ENCODE data around the gene IFIT2.
"Not testable (repeated sequence)": the region's sequence is repeated elsewhere in the genome, so short reads cannot be mapped to it uniquely, and the experiment has no call there.

The IFIT2 gene, protein sequence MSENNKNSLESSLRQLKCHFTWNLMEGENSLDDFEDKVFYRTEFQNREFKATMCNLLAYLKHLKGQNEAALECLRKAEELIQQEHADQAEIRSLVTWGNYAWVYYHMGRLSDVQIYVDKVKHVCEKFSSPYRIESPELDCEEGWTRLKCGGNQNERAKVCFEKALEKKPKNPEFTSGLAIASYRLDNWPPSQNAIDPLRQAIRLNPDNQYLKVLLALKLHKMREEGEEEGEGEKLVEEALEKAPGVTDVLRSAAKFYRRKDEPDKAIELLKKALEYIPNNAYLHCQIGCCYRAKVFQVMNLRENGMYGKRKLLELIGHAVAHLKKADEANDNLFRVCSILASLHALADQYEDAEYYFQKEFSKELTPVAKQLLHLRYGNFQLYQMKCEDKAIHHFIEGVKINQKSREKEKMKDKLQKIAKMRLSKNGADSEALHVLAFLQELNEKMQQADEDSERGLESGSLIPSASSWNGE

DNA sequence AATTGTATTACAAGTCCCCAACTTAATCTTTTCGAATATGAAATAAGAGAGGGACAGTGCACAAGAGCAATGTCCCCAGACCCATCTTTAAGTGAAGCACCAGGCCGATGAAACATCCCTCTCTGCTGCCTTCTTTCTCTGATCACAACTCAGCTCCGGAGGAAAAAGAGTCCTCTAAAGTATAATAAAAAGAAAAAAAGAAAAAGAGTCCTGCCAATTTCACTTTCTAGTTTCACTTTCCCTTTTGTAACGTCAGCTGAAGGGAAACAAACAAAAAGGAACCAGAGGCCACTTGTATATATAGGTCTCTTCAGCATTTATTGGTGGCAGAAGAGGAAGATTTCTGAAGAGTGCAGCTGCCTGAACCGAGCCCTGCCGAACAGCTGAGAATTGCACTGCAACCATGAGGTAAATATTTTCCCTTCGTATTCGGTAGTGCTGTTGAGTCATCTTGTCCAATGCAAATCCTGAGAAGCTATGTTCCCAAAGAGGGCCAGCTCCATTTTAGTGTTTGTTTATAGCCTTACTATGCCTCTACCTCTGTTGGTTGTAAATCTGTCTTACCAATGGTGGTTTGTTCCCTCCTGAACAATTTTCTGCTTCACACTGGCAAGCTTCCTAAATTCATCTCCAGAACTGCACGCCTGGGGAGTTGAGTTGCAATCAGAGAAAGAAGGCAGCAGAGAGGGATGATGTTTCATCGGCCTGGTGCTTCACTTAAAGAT lies at the start of gene IFIT2:
IFIT2 (plus strand) TSS at position 326 of the 725 bp plus-strand sequence; CDS start at position 404, 78 bp downstream.
- peak; percentile 15 for DNase-seq

DNA sequence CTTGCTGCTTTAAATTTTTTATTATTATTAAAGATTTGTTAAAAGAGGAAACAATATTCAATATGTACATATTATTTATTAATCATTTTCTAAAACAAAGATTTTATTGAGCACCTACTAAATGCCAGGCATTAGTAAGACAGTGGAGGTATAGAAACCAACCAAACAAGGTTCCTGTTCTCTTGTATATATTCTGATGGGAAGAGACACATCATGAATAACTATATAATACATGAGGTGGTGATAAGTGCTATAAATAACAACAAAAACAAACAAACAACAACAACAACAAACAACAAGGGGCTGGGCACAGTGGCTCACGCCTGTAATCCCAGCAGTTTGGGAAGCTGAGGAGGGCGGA lies 49.6 kb upstream of the IFIT2 start:
- DNase-seq: no peak

DNA sequence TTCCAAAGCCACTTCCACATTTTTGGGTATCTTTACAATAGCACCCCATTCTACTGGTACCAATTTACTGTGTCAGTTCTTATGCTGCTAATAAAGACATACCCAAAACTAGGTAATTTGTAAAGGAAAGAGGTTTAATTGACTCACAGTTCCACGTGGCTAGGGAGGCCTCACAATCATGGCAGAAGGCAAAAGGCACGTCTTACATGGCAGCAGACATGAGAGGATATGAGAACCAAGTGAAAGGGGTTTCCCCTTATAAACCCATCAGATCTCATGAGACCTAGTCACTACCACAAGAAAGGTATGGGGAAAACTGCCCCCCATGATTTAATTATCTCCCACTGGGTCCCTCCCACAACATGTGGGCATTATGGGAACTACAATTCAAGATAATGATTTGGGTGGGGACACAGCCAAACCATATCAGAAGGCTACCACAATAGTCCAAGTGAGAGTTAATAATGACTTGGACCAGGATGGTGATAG lies 46.7 kb upstream of the IFIT2 start:
- not testable (repeated sequence) for DNase-seq

DNA sequence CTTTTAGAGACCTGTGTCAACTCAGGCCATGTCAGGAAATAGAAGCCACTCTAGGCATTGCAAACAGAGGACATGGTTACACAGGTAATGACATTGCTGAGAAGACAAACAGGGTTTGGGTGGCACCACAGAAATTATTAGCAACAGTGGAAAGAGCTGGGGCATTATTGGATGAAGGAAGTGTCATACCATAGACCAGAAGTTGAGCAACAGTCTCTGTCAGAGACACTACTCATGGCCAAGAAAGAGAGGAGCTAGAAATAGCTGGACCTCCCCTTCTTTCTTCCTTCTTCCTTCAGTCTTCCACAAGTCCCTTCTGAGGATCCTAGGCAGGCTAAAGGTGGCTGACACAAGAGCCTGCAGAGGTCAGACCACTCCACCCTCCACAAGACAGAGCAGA lies 46.1 kb upstream of the IFIT2 start:
- no peak for DNase-seq

DNA sequence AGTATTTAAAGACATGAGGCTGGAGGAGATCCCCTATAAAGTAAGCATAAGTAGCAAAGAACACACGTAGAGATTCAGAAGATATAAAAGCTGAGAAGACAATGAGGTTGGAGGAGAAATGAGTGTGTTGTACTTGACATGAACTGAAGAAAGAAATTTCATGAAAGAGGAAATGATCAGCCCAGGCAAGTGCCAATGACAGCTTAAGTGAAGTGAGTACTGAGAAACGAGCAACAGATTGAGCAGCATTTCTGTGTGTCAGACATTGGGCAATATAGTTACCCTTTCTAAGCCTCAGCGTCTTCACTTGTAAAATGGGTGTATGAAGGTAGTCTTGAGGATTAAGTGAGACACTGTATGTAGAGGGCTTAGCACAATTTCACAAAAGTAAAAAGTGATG lies 45.5 kb upstream of the IFIT2 start:
- no peak for DNase-seq

DNA sequence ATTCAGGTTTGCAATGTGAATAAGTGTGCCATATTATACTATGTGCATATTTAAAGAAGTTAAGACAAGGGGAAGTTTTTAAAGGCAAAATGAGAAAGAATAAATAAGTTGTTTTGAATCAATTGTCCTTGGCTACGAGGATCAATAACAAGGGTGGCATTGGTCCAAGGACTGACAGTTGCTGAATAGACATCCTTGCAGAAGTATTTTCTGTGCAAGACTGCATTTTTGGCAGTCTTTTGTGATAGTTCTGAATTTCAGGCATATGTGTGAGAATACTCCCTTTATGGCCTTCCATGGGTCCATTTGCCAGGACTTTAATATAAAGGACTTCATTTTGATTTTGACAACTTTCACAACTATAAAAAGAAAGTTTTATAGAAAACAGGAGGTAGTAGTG lies 44.9 kb upstream of the IFIT2 start:
- DNase-seq: no peak

DNA sequence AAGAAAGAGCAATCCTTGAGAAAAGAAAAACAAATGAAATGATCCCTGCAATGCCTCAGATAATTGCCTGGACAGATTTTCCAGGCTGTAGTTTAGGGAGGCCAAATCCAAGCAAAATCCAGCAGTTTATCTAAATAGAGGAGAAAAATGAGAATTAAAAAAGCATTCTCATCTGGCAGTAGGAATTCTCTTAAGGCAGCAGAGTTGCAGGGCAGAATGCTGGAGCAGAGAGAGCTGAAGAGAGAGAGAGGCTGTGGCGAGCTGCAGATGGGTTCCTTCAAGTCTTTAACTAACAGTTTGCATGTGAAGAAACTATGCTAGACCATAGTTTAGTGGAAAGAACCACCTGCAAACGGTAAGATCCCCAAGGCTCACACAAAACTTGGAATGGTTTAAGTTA lies 44.3 kb upstream of the IFIT2 start:
- no peak for DNase-seq

DNA sequence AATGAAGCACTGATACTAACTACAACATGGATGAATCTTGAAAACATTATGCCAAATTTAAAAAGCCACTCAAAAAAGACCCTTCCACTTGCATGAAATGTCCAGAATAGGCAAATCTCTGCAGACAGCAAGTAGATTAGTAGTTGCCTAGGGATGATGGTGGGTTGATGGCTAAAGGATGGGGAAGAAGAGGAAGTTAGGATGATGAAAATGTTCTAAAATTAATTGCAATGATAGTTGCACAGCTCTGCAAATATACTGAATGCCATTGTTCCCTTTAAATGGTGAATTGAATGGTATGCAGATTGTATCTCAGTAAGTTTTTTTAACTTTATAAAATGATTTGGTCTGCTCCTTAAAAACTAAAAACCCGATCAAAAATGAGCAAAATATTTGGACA lies 43.0 kb upstream of the IFIT2 start:
- no peak for DNase-seq

DNA sequence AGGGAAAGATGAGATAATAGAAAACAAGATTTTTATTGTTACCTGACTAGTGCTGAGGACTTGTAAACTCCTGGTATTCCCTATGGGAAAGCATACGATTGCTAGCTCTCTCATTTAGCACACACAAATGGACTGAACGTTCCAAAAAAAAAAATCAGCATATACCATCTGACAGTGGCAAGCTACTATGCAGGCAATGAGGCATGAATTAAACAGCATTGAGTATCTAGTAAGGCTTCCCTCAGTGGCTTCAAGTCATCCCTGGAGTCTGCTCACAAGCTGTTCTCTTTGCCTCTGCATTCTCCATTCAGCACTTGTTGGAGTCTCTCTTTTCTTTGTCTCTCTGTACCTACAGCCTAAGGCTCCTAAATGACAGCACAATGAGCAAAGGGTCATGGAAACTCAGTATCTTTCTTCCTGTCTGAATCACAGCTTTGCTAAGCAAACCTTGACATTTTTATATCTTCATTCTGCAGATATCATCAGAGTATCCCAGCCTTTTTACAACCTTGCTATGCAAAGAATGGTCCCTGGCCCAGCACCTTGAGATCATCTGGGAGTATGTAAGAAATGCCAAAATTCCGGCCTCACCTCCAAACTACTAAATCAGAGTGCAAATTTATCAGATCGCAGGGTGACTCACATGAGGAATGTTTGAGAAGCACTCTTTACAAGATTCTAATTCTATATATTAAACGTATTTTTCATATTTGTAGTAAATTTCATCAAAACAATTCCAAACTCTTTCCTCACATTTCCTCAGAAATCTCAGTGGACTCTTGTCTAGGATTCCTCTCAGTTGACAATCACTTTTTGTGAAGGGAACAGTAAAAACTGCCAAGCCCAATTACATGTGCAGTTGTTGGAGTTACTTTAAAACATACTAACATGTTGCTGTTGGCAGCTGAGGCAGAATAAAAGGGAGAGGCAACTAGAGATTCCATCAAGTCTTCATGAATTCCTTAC lies 39.5 kb upstream of the IFIT2 start:
- no peak for DNase-seq

DNA sequence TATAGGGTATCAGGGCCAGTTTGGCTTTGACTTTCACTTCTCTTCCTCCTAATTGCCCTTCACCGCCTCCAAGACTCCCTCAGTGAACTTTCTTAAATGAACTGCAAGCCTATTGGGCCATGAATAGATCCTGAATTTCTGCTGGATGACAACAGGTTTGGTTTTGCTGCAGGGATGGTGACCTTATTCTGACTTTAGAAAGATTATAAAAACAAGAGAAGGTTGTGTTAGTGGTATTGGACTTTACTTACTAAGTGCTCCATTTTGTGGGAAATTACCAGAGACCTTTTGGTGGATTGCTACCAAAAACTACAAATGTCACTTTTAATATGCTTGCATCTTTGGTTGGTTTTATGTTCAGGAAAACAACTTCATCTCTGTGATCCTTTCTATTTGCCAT lies 38.8 kb upstream of the IFIT2 start:
- no peak for DNase-seq

DNA sequence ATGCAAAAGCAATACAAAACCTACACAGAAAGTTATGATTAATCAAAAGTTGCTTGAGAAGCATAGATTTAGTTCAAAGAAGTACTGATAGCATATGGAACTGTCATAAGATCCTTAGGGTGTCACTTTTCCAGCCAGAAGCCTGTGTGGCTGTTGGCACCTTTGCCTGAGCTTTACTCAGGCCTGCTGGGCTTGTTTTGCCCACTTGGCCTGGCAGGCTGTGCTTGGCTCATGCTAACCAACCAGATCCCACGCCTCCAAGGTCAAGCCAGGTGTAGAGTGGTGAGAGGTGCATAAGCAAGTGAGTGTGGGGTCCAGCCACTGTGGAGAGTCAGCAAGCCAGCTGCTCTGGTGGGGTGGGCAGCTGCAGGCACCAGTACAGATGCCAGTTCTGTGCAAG lies 38.3 kb upstream of the IFIT2 start:
- no peak for DNase-seq

DNA sequence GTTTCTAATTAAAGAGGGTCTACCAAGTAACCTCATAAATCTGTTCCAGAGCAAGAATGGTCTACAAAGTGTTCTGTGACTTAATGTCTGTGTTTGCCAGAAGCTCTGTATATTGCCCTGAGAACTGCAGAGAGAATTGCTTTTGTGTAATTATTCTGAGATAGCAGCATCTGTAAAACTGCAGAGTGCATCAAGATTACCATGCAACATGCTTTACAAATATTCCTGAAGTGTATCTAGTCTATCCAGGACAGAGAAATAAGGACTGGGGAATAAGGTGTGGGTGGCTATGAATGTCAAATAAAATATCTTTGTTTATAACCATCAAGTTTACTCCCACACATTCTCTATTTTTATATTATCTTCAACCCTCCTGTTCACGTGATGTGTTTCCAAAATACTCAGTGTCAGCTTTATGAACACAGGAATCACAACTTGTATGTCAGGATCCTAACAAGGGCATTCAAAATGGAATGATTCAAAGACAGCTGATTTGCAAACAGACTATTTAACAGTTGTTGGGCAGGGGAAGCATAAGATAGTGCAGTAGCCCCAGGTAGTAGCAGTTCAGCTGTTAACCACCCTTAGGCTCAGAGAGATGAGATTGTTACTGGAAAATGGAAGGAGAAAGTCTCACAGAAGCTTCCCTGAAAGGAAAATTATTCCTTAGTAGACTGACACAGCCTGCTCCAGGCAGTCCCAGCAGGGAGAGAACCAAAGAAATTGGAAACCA lies 35.0 kb upstream of the IFIT2 start:
- DNase-seq: no peak

DNA sequence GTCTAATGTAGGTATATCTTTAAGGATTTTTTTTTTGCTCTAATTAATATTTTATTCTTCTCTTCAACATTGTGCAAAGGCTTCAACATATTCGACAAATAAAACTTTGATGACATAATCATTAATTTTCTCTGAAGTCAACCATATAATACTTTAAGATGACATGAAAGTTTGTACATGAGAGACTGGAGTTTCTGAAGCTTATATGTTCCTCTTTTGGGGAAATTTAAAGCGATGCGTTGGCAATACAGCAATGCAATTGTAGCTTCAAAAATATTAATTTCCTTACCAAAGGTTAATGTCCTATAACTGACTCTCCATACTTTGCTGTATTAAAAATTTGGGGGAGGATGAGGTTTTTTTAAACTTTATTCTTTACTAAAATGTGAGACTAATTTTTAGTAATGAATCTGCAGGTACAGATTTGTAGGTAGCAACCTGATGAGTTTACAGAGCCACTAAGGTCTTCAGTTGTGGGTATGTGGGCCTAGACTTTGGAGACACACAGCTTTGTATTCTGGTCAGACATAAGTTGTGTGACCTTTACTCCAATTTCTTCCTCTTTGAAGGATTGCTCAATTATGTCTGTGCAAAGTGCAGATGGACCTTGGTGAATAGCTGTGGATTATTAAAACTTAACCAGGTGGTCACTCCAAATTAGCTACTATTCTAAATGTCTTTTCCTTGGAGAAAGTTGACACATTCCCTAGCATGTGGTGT lies 32.3 kb upstream of the IFIT2 start:
- no peak for DNase-seq

DNA sequence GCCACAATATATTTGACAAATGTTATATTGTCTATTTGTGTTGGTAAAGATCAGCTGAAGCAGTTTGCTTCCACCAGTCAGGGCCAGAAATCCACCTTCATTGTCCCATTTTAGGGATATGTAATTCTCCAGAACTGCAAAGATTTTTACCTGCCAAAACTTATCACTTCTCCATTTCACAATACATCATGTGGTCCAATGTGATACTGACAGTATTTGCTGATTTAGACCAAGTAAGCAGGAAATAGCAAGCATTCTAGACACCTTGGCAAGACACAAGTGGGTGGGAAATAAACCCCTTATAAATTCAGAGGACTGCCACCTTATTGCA lies 31.7 kb upstream of the IFIT2 start:
- DNase-seq: no peak

DNA sequence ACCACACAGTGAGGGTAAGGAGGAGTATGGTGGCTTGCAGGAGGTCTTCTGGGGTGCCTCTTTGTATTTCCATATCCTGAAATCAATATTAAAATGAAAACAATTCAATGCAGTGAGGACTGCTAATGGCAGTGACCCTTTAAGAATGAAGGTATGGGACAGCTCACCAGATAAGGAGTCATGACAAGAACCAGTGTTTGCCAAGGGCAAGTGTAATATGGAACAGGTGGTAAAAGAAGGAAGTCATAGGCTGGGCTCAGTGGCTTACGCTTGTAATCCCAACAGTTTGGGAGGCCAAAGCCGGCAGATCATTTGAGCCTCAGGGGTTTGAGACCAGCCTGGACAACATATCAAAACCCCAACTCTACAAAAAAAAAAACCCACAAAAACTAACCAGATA lies 30.3 kb upstream of the IFIT2 start:
- DNase-seq: no peak

DNA sequence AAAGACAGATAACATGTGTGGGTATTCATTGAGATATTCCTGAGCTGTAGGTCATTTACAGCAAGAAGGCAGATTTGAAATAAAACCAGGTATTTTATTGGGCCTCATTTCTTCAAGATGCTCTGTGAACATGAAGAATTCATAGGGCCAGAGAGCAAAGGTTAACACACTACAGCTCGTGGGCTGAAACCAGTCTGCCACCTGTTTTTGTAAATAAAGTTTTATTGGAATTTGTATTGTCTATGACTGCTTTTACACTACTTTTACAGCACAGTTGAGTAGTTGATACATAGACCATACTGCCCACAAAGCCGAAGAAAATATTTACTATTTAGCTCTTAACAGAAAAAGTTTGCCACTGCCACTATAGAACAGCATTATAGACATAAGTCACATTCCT lies 28.2 kb upstream of the IFIT2 start:
- no peak for DNase-seq

DNA sequence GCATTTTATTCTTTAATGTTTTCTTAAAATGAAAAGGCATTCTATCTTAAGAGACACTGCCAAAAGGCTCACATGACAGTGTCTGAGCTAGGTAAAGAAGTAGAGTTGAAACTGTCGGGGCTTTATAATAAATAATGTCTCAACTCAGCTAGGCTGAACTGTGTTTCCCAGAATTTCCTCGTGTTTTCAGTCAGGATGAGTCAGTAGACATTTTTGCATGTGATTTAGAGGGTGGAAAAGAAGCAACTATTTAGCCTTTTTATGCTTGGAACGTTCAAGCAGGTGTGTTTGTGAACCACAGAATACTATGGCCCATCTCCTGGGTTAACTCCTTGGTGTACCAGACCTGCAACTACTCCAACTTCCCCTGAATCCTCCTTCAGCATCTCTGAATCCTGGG lies 26.9 kb upstream of the IFIT2 start:
- DNase-seq: no peak

DNA sequence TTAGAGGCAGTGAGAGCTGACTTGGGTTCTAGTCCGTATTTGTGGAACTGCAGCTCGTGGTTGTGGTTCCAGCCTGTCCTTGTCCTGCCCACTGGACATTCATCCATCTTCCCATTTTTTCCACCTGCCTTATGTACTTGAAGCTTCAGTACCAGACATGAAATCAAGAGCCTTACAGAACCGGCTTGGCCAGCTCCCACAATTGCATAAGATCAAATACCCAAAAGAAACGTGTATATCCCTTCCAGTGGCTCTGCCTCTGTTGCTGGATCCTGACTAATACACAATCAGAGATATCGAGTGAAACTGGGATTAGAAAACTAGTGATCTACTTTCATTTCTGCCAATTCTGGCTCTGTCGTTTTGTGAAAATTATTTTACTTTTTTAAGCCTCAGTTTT lies 26.5 kb upstream of the IFIT2 start:
- no peak for DNase-seq

DNA sequence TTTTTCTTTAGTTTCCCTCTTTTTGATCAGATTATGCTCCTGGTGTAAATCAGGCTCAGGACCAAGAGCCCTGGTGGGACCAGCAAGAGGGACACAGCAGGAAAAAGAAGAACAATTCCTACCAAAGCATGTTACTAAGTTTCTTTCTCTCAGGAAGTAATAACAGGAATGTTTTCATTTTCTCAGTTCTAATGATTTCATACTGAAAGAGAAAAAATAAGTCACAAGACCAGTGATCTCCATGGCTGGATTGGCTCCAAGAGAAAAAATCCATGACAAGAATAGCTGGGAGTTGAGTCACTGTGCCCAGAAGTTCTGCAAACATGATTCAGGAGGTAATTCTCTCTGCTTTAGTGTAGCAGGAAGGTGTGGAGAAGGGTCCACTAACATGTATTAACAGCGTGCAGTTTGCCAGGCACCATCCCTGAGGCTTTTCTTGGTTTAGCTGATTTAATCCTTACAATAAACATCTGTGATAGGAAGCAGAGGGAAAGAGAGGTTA lies 23.8 kb upstream of the IFIT2 start:
- DNase-seq: no peak

DNA sequence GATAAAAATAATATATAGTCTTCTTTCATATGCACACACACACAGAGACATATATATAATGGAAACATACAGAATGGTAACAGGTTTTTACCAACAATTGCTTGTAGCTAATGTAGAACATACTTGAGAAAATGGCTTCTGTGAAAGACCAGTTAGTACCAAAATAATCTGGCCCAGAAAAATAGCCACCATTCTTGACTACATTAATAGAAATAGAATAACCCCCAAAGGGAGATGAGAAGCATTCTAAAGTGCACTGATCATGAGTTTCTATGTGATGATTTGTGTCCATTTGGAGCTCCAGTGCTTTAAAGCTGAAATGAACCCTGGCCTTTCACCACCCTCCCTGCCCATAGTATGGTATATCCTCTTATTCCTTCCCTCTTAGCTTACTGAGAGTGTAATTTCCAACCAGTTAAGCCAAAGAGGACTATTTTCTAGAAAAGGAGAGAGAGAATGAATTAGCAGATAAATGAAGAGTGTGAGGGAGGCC lies 22.9 kb upstream of the IFIT2 start:
- DNase-seq: no peak

DNA sequence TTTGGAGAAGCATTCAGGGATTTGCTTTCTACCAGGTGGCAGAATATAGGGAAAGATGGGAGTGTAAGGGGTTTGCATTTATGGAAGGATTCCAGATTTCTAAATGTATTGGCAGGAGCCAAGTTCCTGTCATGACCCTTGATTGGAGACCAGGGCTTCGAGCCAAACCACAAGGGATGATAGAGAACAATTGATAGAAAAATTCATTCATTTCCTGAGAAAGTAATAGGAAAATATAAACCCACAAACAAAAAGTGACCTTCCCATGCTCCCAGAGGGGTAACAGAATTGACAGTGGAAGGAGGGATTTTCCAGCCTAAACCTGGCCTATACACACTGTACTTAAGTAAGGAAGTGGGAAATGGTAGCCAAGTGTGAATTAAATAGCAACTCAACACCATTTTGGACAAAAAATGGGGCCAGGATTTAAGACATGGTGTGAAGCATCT lies 22.4 kb upstream of the IFIT2 start:
- DNase-seq: no peak

All from NCI-H1694 (cell line).